Activated CD4-positive, alpha-beta T cell treated with anti-CD3 and anti-CD28 coated beads for 1 hour (primary cell): ENCODE results near the gene SPTY2D1.
"Not testable (repeated sequence)": the region's sequence is repeated elsewhere in the genome, so short reads cannot be mapped to it uniquely, and the experiment has no call there.

Experiments used
- DNase-seq: peaks from one replicate; pipeline ENCODE4 v3.0.0-alpha.2; 2020

Gene SPTY2D1

GRCh38 chr11:18617688-18618341, 16.3 kb downstream of the SPTY2D1 start:
- DNase-seq: no peak

GRCh38 chr11:18615628-18616392, 18.3 kb downstream of the SPTY2D1 start:
- no peak for DNase-seq

- no peak for DNase-seq
Observed at GRCh38 chr11:18614667-18615066, 19.5 kb downstream of the SPTY2D1 start.

- DNase-seq: no peak
Observed at GRCh38 chr11:18612394-18612793, 21.7 kb downstream of the SPTY2D1 start.

GRCh38 chr11:18611196-18611595, 22.9 kb downstream of the SPTY2D1 start:
- DNase-seq: no peak

- DNase-seq: no peak
Observed at GRCh38 chr11:18608376-18608775, 25.8 kb downstream of the SPTY2D1 start.

- no peak for DNase-seq
Observed at GRCh38 chr11:18600915-18601569, 33.1 kb downstream of the SPTY2D1 start.

GRCh38 chr11:18599739-18600230, 34.4 kb downstream of the SPTY2D1 start, which contains the start of gene MISFA:
MISFA (plus strand) TSS chr11:18599789; CDS start chr11:18599929, 140 bp downstream.
- DNase-seq: no peak

- DNase-seq: no peak
Observed at GRCh38 chr11:18594999-18595749, 39.0 kb downstream of the SPTY2D1 start.

- DNase-seq: not testable (repeated sequence)
Observed at GRCh38 chr11:18594088-18594487, 40.1 kb downstream of the SPTY2D1 start.

GRCh38 chr11:18590571-18590970, 43.6 kb downstream of the SPTY2D1 start:
- no peak for DNase-seq

GRCh38 chr11:18588297-18589252, 45.6 kb downstream of the SPTY2D1 start, which contains the start of gene UEVLD:
UEVLD (minus strand) TSS chr11:18588734; CDS start chr11:18588654, 80 bp downstream.
- DNase-seq: peak; percentile 37

- DNase-seq: no peak
Observed at GRCh38 chr11:18581825-18582224, 52.3 kb downstream of the SPTY2D1 start.

- DNase-seq: no peak
Observed at GRCh38 chr11:18580113-18580766, 53.9 kb downstream of the SPTY2D1 start.

- DNase-seq: no peak
Observed at GRCh38 chr11:18578975-18579598, 55.1 kb downstream of the SPTY2D1 start.

GRCh38 chr11:18575361-18575760, 58.8 kb downstream of the SPTY2D1 start:
- no peak for DNase-seq

GRCh38 chr11:18567081-18567480, 67.1 kb downstream of the SPTY2D1 start:
- no peak for DNase-seq

GRCh38 chr11:18566406-18566805, 67.7 kb downstream of the SPTY2D1 start:
- no peak for DNase-seq

- DNase-seq: no peak
Observed at GRCh38 chr11:18564149-18564548, 70.0 kb downstream of the SPTY2D1 start.

GRCh38 chr11:18563090-18563730, 70.9 kb downstream of the SPTY2D1 start:
- DNase-seq: no peak
